GM12878 (cell line): Measurements from ENCODE around the gene TFDP1. TPM values are rescaled to one million over a fixed set of nuclear protein-coding genes. Genes with fewer than 3 reads are reported as not detected.

ENCODE experiments used
- ATAC-seq: fragments of 200-7000 bp; cut with Tn5 transposase; 3 replicates; pipeline ENCODE4 v1.9.1; 2020; ENCODE audit warnings: mild to moderate bottlenecking, moderate library complexity
- BruUV-seq: library from RNA; stranded (reverse); fragments of 400-500 nt; replicated peaks from 2 replicates; lab custom pipeline; 2021; lab: Mats Ljungman, UMichigan
- CTCF ChIA-PET: fragments of 300-600 bp; sonication (Branson Sonifier 250); formaldehyde crosslinking; extraction: SDS; loops from one replicate; lab custom pipeline; 2021; ENCODE audit warnings: inconsistent platforms; lab: Yijun Ruan, JAX
- POLR2A ChIA-PET: fragments of 350-600 bp; formaldehyde crosslinking; extraction: SDS; loops from one replicate; lab custom pipeline; 2021; ENCODE audit warnings: inconsistent platforms; lab: Charles Lee
- RAD21 ChIA-PET: fragments of 300-600 bp; sonication (Branson Sonifier 250); formaldehyde crosslinking; loops from one replicate; lab custom pipeline; 2023; ENCODE audit warnings: antibody characterized with exemption; ENCODE audit not compliant: unreplicated experiment; lab: Charles Lee
- SMC1A ChIA-PET: fragments of 300-600 bp; sonication (Branson Sonifier 250); formaldehyde crosslinking; loops from one replicate; lab custom pipeline; 2023; ENCODE audit not compliant: unreplicated experiment, uncharacterized antibody; lab: Charles Lee
- DNase-seq: peaks from one replicate; pipeline ENCODE4 v3.0.0-alpha.2; 2011; ENCODE audit warnings: low read depth, low spot score
- FAIRE-seq: peaks from 3 replicates; lab custom pipeline; 2011; peaks lifted over from hg19 to GRCh38; lab: Jason Lieb, UNC
- H2AFZ ChIP-seq: 2 replicates; pipeline ENCODE4 v1.6.0; 2011; ENCODE audit warnings: low read depth, low read length, control low read depth; ENCODE audit not compliant: control insufficient read depth
- H3K27ac ChIP-seq: 2 replicates; pipeline ENCODE4 v1.5.1; 2011; ENCODE audit warnings: control low read depth; ENCODE audit not compliant: control insufficient read depth, insufficient read depth
- H3K27me3 ChIP-seq, 2 experiments: replicated peaks in 1 of 2; 2 replicates each; pipeline versions ENCODE4 v1.6.0 to v1.6.1; 2011; ENCODE audit warnings: low read length in 1 of 2; ENCODE audit not compliant: control insufficient read depth in 2 of 2, insufficient read depth in 2 of 2
- H3K36me3 ChIP-seq, 2 experiments: 2 replicates each; pipeline ENCODE4 v1.5.1; 2011; ENCODE audit warnings: low read length in 1 of 2; ENCODE audit not compliant: control insufficient read depth in 2 of 2, insufficient read depth in 2 of 2
- H3K4me1 ChIP-seq: 2 replicates; pipeline ENCODE4 v1.6.1; 2011; ENCODE audit warnings: mild to moderate bottlenecking, low read length, moderate library complexity, mixed read lengths; ENCODE audit not compliant: control insufficient read depth, insufficient read depth
- H3K4me2 ChIP-seq: 2 replicates; pipeline ENCODE4 v1.6.0; 2011; ENCODE audit warnings: control low read depth; ENCODE audit not compliant: control insufficient read depth, insufficient read depth
- H3K4me3 ChIP-seq: fragments of 200-600 bp; sonication (generic); 2 replicates; pipeline ENCODE4 v1.5.1; 2016
- H3K79me2 ChIP-seq: 2 replicates; pipeline ENCODE4 v1.6.0; 2011; ENCODE audit warnings: low read length; ENCODE audit not compliant: control insufficient read depth, insufficient read depth
- H3K9ac ChIP-seq: 2 replicates; pipeline ENCODE4 v1.8.0; 2011; ENCODE audit warnings: low read length, control low read depth, mixed read lengths; ENCODE audit not compliant: control insufficient read depth, insufficient read depth
- H3K9me3 ChIP-seq: replicated peaks from 3 replicates; pipeline ENCODE4 v1.5.1; 2011; ENCODE audit warnings: mild to moderate bottlenecking, low read length; ENCODE audit not compliant: control insufficient read depth, insufficient read depth
- H4K20me1 ChIP-seq: 2 replicates; pipeline ENCODE4 v1.6.0; 2011; ENCODE audit not compliant: control insufficient read depth, insufficient read depth
- BHLHE40 ChIP-seq, 2 experiments: fragments of 450-650 bp in 1 of 2; IDR thresholded peaks; 2 replicates each; pipeline ENCODE4 v1.6.1; 2011 to 2017; ENCODE audit warnings: low read depth in 2 of 2, borderline replicate concordance in 1 of 2, improper control_type of control experiment in 1 of 2, low read length in 1 of 2, mild to moderate bottlenecking in 1 of 2
- CBFB ChIP-seq: IDR thresholded peaks from 2 replicates; pipeline ENCODE4 v1.6.1; 2016; ENCODE audit warnings: antibody characterized with exemption, low read depth
- EGR1 ChIP-seq, 2 experiments: IDR thresholded peaks; 1 replicate in 1 of 2; 2 replicates in 1 of 2; pipeline ENCODE4 v1.6.1; 2011 to 2012; ENCODE audit warnings: low read depth in 2 of 2, low read length in 2 of 2, borderline replicate concordance in 1 of 2, mild to moderate bottlenecking in 1 of 2, moderate library complexity in 1 of 2
- JUND ChIP-seq: IDR thresholded peaks from 2 replicates; pipeline ENCODE4 v1.6.1; 2012; ENCODE audit warnings: low read depth, mild to moderate bottlenecking, low read length, improper control_type of control experiment, moderate library complexity
- MTA2 ChIP-seq: fragments of 450-650 bp; IDR thresholded peaks from 2 replicates; pipeline ENCODE4 v1.6.1; 2016; ENCODE audit warnings: low read depth, mild to moderate bottlenecking, moderate library complexity
- WGBS: methylation state at CpG from one replicate; pipeline ENCODE4 v1.1.6; 2016; ENCODE audit warnings: low lambda C conversion rate; ENCODE audit not compliant: insufficient replicate concordance, insufficient coverage; ENCODE audit errors: missing lambda C conversion rate; 5-methylcytosine and 5-hydroxymethylcytosine counted together
- in situ Hi-C: fragments of 300-500 bp; cut with MboI; formaldehyde crosslinking; loops from 9 replicates; pipeline ENCODE4 v1.14.3; 2018; ENCODE audit warnings: mixed read lengths
- intact Hi-C: fragments of 100-400 bp; cut with micrococcal nuclease; formaldehyde crosslinking; loops from one replicate; pipeline ENCODE4 v1.14.2; 2022; ENCODE audit not compliant: unreplicated experiment
- polyA plus RNA-seq, 11 experiments: library from polyadenylated mRNA; depleted of rRNA in 4 of 11; unstranded in 6 of 11; stranded (reverse) in 5 of 11; fragments of >200 nt; fragmentation: Nextera tagmentation in 4 of 11; fragmentation: Illumina TruSeq in 1 of 11; extraction: Ambion mirVana in 4 of 11; extraction: Trizol in 1 of 11; gene quantifications; 1 replicate in 1 of 11; 2 replicates in 10 of 11; pipeline versions ENCODE4 v1.2.1 to v1.2.3, GENCODE V29; 2011 to 2016; ENCODE audit warnings: inconsistent platforms in 2 of 11, missing spikeins in 2 of 11, low read depth in 1 of 11
- total RNA-seq, 4 experiments: library from RNA; depleted of rRNA in 3 of 4; stranded (reverse); fragments of >200 nt in 3 of 4; fragmentation: Illumina TruSeq in 1 of 4; extraction: Trizol in 1 of 4; gene quantifications; 2 replicates each; pipeline versions ENCODE4 v1.2.1 to v1.2.3, GENCODE V29; 2013 to 2021
- TF ChIP-seq, protein P1 (sequence below): fragments of 450-650 bp; IDR thresholded peaks from 2 replicates; pipeline ENCODE4 v1.6.1; 2018; ENCODE audit warnings: borderline replicate concordance, mild to moderate bottlenecking; ENCODE audit not compliant: partially characterized antibody

The TFDP1 gene
- total and polyA plus RNA-seq, 10 of the 15 experiments (the other 5 are each of a cell fraction or from before 2014, with no cell fraction given) = 37.7 to 254 (median 119) TPM

DNA sequence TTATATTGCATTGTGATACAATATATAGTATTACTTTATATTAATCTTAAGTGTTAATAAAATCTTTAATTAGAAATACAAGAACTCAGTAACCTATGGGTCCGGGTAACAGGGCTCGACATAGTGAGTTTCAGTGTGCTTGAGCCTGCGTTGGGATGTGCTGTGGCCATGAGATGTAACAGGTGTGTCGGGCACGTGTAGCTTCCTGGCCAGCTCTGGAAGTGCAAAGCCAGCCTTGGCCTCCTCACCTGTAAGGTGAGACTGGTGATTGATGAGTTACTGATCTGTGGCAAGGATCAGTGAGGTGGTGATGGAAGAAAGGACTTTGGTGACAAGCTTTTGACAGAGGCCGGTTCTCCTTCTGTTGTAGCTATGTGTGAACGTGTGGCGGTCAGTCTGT lies 54.3 kb downstream of the TFDP1 start:
- H3K27me3 ChIP-seq = no peaks in the 10 kb centered on the region

More for the DNA sequence above, 54.3 kb downstream of the TFDP1 start:
- Histone ChIP-seq H3K9ac (no peak overlapping the region), H3K36me3 (peaks cover 30 to 41% of the 10 kb centered on the region in 2 experiments), H4K20me1 (no peaks in the 10 kb centered on the region), H3K4me3 (no peak overlapping the region), H3K9me3 (no peaks in the 10 kb centered on the region), H3K4me2 (no peak overlapping the region), H3K4me1 (no peaks in the 10 kb centered on the region), H3K79me2 (no peaks in the 10 kb centered on the region), H2AFZ (no peak overlapping the region), H3K27ac (no peak overlapping the region)
- RAD21 ChIA-PET = no interaction called here
- WGBS = 98% methylated on average over 8 of the region's 8 CpGs
- CTCF ChIA-PET = no interaction called here
- ATAC-seq (no peak), DNase-seq (no peak), FAIRE-seq (no peak)
- in situ Hi-C loops (no loop called here), intact Hi-C loops (no loop called here)
- no peak for TF ChIP-seq CBFB
- TF ChIP-seq JUND = no peak
- TF ChIP-seq MTA2 = no peak
- TF ChIP-seq EGR1 (IDR thresholded peaks at IDR 0.05; ENCODE audit: borderline replicate concordance in 1 of 2, low read depth in 2 of 2, low read length in 2 of 2) = no peak
- TF ChIP-seq, protein P1, sequence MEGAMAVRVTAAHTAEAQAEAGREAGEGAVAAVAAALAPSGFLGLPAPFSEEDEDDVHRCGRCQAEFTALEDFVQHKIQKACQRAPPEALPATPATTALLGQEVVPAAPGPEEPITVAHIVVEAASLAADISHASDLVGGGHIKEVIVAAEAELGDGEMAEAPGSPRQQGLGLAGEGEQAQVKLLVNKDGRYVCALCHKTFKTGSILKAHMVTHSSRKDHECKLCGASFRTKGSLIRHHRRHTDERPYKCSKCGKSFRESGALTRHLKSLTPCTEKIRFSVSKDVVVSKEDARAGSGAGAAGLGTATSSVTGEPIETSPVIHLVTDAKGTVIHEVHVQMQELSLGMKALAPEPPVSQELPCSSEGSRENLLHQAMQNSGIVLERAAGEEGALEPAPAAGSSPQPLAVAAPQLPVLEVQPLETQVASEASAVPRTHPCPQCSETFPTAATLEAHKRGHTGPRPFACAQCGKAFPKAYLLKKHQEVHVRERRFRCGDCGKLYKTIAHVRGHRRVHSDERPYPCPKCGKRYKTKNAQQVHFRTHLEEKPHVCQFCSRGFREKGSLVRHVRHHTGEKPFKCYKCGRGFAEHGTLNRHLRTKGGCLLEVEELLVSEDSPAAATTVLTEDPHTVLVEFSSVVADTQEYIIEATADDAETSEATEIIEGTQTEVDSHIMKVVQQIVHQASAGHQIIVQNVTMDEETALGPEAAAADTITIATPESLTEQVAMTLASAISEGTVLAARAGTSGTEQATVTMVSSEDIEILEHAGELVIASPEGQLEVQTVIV = no peak
- TF ChIP-seq BHLHE40 (IDR thresholded peaks at IDR 0.05; ENCODE audit: borderline replicate concordance in 1 of 2, low read depth in 2 of 2, low read length in 1 of 2) = no peak
- SMC1A ChIA-PET = no interaction called here
- no TSS peak for BruUV-seq
- POLR2A ChIA-PET = no interaction called here
